HepG2 (cell line): ENCODE measurements around the gene SPTSSB. TPM values are rescaled to one million over a fixed set of nuclear protein-coding genes. Genes with fewer than 3 reads are reported as not detected.

Experiments used
- ARID4A ChIP-seq: sonication (generic); formaldehyde crosslinking; IDR thresholded peaks from 2 replicates; pipeline ENCODE4 v1.5.0; 2020; ENCODE audit warnings: mild to moderate bottlenecking, missing genetic modification reagents, borderline replicate concordance
- JDP2 ChIP-seq: sonication (generic); formaldehyde crosslinking; IDR thresholded peaks from 2 replicates; pipeline ENCODE4 v1.8.1; 2022; ENCODE audit warnings: missing genetic modification reagents, borderline replicate concordance
- JUND ChIP-seq: sonication (generic); formaldehyde crosslinking; IDR thresholded peaks from 2 replicates; pipeline ENCODE4 v1.8.0; 2022; ENCODE audit warnings: mild to moderate bottlenecking, missing genetic modification reagents
- PAXIP1 ChIP-seq: sonication (generic); formaldehyde crosslinking; conservative IDR thresholded peaks from 2 replicates; pipeline ENCODE4 v1.4.0; 2020; ENCODE audit warnings: mild to moderate bottlenecking, missing genetic modification reagents, moderate library complexity
- ZBTB3 ChIP-seq: sonication (generic); formaldehyde crosslinking; IDR thresholded peaks from 2 replicates; pipeline ENCODE4 v1.4.0; 2020; ENCODE audit warnings: low read depth, mild to moderate bottlenecking, moderate library complexity, missing genetic modification reagents, borderline replicate concordance
- ZMYM4 ChIP-seq: sonication (generic); formaldehyde crosslinking; IDR thresholded peaks from 2 replicates; pipeline ENCODE4 v1.8.1; 2023; ENCODE audit warnings: mild to moderate bottlenecking, missing genetic modification reagents
- ZNF512B ChIP-seq: sonication (generic); formaldehyde crosslinking; IDR thresholded peaks from 2 replicates; pipeline ENCODE4 v1.5.1; 2020; ENCODE audit warnings: missing genetic modification reagents, mild to moderate bottlenecking, borderline replicate concordance
- ZNF672 ChIP-seq: sonication (generic); formaldehyde crosslinking; IDR thresholded peaks from 2 replicates; pipeline ENCODE4 v1.8.1; 2022; ENCODE audit warnings: missing genetic modification reagents
- ZNF772 ChIP-seq: sonication (generic); formaldehyde crosslinking; IDR thresholded peaks from 2 replicates; pipeline ENCODE4 v1.5.0; 2020; ENCODE audit warnings: mild to moderate bottlenecking, missing genetic modification reagents
- polyA plus RNA-seq, 8 experiments: library from polyadenylated mRNA; depleted of rRNA in 3 of 8; stranded (reverse) in 7 of 8; unstranded in 1 of 8; fragments of >200 nt; fragmentation: Illumina TruSeq in 4 of 8; extraction: Trizol in 4 of 8; gene quantifications; 2 replicates each; pipeline versions ENCODE4 v1.2.1 to v1.2.3, GENCODE V29; 2011 to 2016; ENCODE audit warnings: low read depth in 4 of 8, missing spikeins in 1 of 8, mixed read lengths in 1 of 8; ENCODE audit not compliant: insufficient read depth in 1 of 8
- total RNA-seq, 5 experiments: library from RNA; depleted of rRNA; stranded (reverse); fragments of >200 nt; fragmentation: Illumina TruSeq; extraction: Trizol; gene quantifications; 2 replicates each; pipeline ENCODE4 v1.2.3, GENCODE V29; 2016; ENCODE audit warnings: low read depth in 1 of 5
- TF ChIP-seq, protein P1 (sequence below): sonication (generic); formaldehyde crosslinking; IDR thresholded peaks from 2 replicates; pipeline ENCODE4 v1.8.1; 2023; ENCODE audit warnings: mild to moderate bottlenecking, missing genetic modification reagents
- TF ChIP-seq, protein P2 (sequence below): IDR thresholded peaks from 2 replicates; pipeline ENCODE4 v1.6.1; 2016; ENCODE audit warnings: low read depth, borderline replicate concordance

SPTSSB gene
- total and polyA plus RNA-seq, 2 of the 13 experiments (the other 11 are each of a cell fraction or from before 2014, with no cell fraction given) = 0.51 to 2.4 TPM

DNA sequence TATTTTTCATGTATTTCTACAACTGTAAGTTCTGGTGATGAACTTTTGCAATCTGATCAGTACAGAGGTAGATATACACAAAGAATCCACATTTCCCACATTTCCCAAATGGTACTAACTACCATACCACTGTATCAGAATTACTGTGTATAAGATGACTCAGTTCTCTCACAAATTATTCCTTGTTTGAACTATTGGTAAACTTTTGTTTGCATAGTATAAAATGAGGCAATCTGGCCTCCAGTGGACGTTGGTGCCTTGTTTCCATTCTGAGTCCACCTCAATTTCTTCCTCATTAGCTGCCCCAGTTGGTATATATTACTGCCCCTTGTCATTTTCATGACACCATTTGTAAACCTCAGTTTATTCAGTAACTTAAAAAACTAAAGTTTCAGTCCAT lies 38.5 kb downstream of the SPTSSB start (continued):
- TF ChIP-seq PAXIP1 (peak; percentile 29; the same call in 1 of the 2 replicates), ZNF512B (CRISPR knock-in tag) (no peak), ZNF672 (CRISPR knock-in tag) (no peak), JUND (CRISPR knock-in tag) (no peak), ZMYM4 (CRISPR knock-in tag) (no peak), ZBTB3 (no peak), ZNF772 (CRISPR knock-in tag) (no peak), ARID4A (CRISPR knock-in tag) (no peak), JDP2 (CRISPR knock-in tag) (no peak)
- TF ChIP-seq, protein P1, sequence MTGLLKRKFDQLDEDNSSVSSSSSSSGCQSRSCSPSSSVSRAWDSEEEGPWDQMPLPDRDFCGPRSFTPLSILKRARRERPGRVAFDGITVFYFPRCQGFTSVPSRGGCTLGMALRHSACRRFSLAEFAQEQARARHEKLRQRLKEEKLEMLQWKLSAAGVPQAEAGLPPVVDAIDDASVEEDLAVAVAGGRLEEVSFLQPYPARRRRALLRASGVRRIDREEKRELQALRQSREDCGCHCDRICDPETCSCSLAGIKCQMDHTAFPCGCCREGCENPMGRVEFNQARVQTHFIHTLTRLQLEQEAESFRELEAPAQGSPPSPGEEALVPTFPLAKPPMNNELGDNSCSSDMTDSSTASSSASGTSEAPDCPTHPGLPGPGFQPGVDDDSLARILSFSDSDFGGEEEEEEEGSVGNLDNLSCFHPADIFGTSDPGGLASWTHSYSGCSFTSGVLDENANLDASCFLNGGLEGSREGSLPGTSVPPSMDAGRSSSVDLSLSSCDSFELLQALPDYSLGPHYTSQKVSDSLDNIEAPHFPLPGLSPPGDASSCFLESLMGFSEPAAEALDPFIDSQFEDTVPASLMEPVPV = no peak
- TF ChIP-seq, protein P2, sequence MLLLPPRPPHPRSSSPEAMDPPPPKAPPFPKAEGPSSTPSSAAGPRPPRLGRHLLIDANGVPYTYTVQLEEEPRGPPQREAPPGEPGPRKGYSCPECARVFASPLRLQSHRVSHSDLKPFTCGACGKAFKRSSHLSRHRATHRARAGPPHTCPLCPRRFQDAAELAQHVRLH (CRISPR knock-in tag) = no peak
